Stimulated activated memory B cell treated with anti-CD40 and anti-IgM and Interleukin-4, amounts not matched to agents 10 μg/mL and 1 μg/mL and 100 μg/mL, for 72 hours (primary cell): ENCODE data around the gene WWC1.

Experiments used
- ATAC-seq: fragments of 150-1000 bp; cut with Tn5 transposase; 2 replicates; pipeline ENCODE4 v1.10.0; 2021
- H3K27ac Mint-ChIP-seq: one replicate; pipeline ENCODE4 v1.8.0; 2022; ENCODE audit warnings: mild to moderate bottlenecking, mixed read lengths
- H3K27me3 Mint-ChIP-seq: one replicate; pipeline ENCODE4 v1.8.0; 2022; ENCODE audit warnings: mixed read lengths
- H3K36me3 Mint-ChIP-seq: one replicate; pipeline ENCODE4 v1.8.0; 2022; ENCODE audit warnings: mixed read lengths
- H3K4me1 Mint-ChIP-seq: one replicate; pipeline ENCODE4 v1.8.0; 2022; ENCODE audit warnings: mixed read lengths
- H3K4me3 Mint-ChIP-seq: one replicate; pipeline ENCODE4 v1.8.0; 2022; ENCODE audit warnings: mild to moderate bottlenecking, moderate library complexity, mixed read lengths
- H3K9me3 Mint-ChIP-seq: one replicate; pipeline ENCODE4 v1.8.0; 2022; ENCODE audit warnings: mixed read lengths

WWC1 gene

GRCh38 chr5:168350315-168350714 lies 58.9 kb downstream of the WWC1 start:
- no peaks in the 10 kb centered on the region for H3K9me3 Mint-ChIP-seq
- H3K27ac Mint-ChIP-seq: no peak overlapping the region
- no peaks in the 10 kb centered on the region for H3K27me3 Mint-ChIP-seq
- no peaks in the 10 kb centered on the region for H3K4me1 Mint-ChIP-seq
- H3K4me3 Mint-ChIP-seq: no peak overlapping the region
- no peaks in the 10 kb centered on the region for H3K36me3 Mint-ChIP-seq
- ATAC-seq: no peak

GRCh38 chr5:168353216-168353957 lies 61.9 kb downstream of the WWC1 start:
- H3K27me3 Mint-ChIP-seq: no peaks in the 10 kb centered on the region
- no peaks in the 10 kb centered on the region for H3K36me3 Mint-ChIP-seq
- H3K4me3 Mint-ChIP-seq: no peak overlapping the region
- H3K4me1 Mint-ChIP-seq: no peaks in the 10 kb centered on the region
- no peak overlapping the region for H3K27ac Mint-ChIP-seq
- peaks cover 3% of the 10 kb centered on the region for H3K9me3 Mint-ChIP-seq
- ATAC-seq: no peak

- Mint-ChIP-seq H3K4me3 (no peak overlapping the region), H3K27me3 (no peaks in the 10 kb centered on the region), H3K36me3 (no peaks in the 10 kb centered on the region), H3K9me3 (peaks cover 3% of the 10 kb centered on the region), H3K4me1 (no peaks in the 10 kb centered on the region), H3K27ac (no peak overlapping the region)
- no peak for ATAC-seq
Observed at GRCh38 chr5:168354397-168354796, 63.0 kb downstream of the WWC1 start.

- no peak for ATAC-seq
- H3K4me1 Mint-ChIP-seq: no peaks in the 10 kb centered on the region
- peaks cover 3% of the 10 kb centered on the region for H3K9me3 Mint-ChIP-seq
- H3K4me3 Mint-ChIP-seq: no peak overlapping the region
- no peaks in the 10 kb centered on the region for H3K36me3 Mint-ChIP-seq
- H3K27ac Mint-ChIP-seq: no peak overlapping the region
- no peaks in the 10 kb centered on the region for H3K27me3 Mint-ChIP-seq
Observed at GRCh38 chr5:168356171-168356570, 64.7 kb downstream of the WWC1 start.

- H3K4me1 Mint-ChIP-seq: no peaks in the 10 kb centered on the region
- peaks cover 3% of the 10 kb centered on the region for H3K9me3 Mint-ChIP-seq
- H3K4me3 Mint-ChIP-seq: no peak overlapping the region
- no peaks in the 10 kb centered on the region for H3K27me3 Mint-ChIP-seq
- no peak for ATAC-seq
- H3K27ac Mint-ChIP-seq: no peak overlapping the region
- H3K36me3 Mint-ChIP-seq: no peaks in the 10 kb centered on the region
Observed at GRCh38 chr5:168356592-168356991, 65.1 kb downstream of the WWC1 start.

GRCh38 chr5:168357876-168358275 lies 66.4 kb downstream of the WWC1 start:
- Mint-ChIP-seq H3K27me3 (no peaks in the 10 kb centered on the region), H3K9me3 (peaks cover 3% of the 10 kb centered on the region), H3K4me3 (no peak overlapping the region), H3K36me3 (no peaks in the 10 kb centered on the region), H3K4me1 (no peaks in the 10 kb centered on the region), H3K27ac (no peak overlapping the region)
- ATAC-seq: no peak

GRCh38 chr5:168359820-168360460 lies 68.5 kb downstream of the WWC1 start:
- Mint-ChIP-seq H3K27me3 (no peaks in the 10 kb centered on the region), H3K36me3 (no peaks in the 10 kb centered on the region), H3K4me3 (no peak overlapping the region), H3K9me3 (peaks cover 3% of the 10 kb centered on the region), H3K4me1 (no peaks in the 10 kb centered on the region), H3K27ac (no peak overlapping the region)
- no peak for ATAC-seq

- ATAC-seq: no peak
Observed at GRCh38 chr5:168360521-168361285, 69.3 kb downstream of the WWC1 start.

GRCh38 chr5:168362097-168362885 lies 70.8 kb downstream of the WWC1 start:
- Mint-ChIP-seq H3K4me3 (no peak overlapping the region), H3K27me3 (no peaks in the 10 kb centered on the region), H3K9me3 (no peaks in the 10 kb centered on the region), H3K4me1 (no peaks in the 10 kb centered on the region), H3K36me3 (no peaks in the 10 kb centered on the region), H3K27ac (no peak overlapping the region)
- no peak for ATAC-seq

More at GRCh38 chr5:168360521-168361285, 69.3 kb downstream of the WWC1 start:
- Mint-ChIP-seq H3K9me3 (peaks cover 1% of the 10 kb centered on the region), H3K27ac (no peak overlapping the region), H3K4me1 (no peaks in the 10 kb centered on the region), H3K27me3 (no peaks in the 10 kb centered on the region), H3K4me3 (no peak overlapping the region), H3K36me3 (no peaks in the 10 kb centered on the region)

GRCh38 chr5:168364151-168364661 lies 72.8 kb downstream of the WWC1 start:
- Mint-ChIP-seq H3K9me3 (no peaks in the 10 kb centered on the region), H3K36me3 (no peaks in the 10 kb centered on the region), H3K27ac (no peak overlapping the region), H3K4me3 (no peak overlapping the region), H3K27me3 (no peaks in the 10 kb centered on the region), H3K4me1 (no peaks in the 10 kb centered on the region)
- ATAC-seq: no peak

- H3K4me1 Mint-ChIP-seq: no peaks in the 10 kb centered on the region
- no peaks in the 10 kb centered on the region for H3K9me3 Mint-ChIP-seq
- H3K4me3 Mint-ChIP-seq: no peak overlapping the region
- ATAC-seq: no peak
- no peaks in the 10 kb centered on the region for H3K27me3 Mint-ChIP-seq
- H3K36me3 Mint-ChIP-seq: no peaks in the 10 kb centered on the region
- no peak overlapping the region for H3K27ac Mint-ChIP-seq
Observed at GRCh38 chr5:168364750-168365550, 73.5 kb downstream of the WWC1 start.

GRCh38 chr5:168365581-168366081 lies 74.2 kb downstream of the WWC1 start:
- H3K4me1 Mint-ChIP-seq: no peaks in the 10 kb centered on the region
- no peak overlapping the region for H3K27ac Mint-ChIP-seq
- no peak overlapping the region for H3K4me3 Mint-ChIP-seq
- no peak for ATAC-seq
- H3K9me3 Mint-ChIP-seq: no peaks in the 10 kb centered on the region
- no peaks in the 10 kb centered on the region for H3K36me3 Mint-ChIP-seq
- no peaks in the 10 kb centered on the region for H3K27me3 Mint-ChIP-seq

GRCh38 chr5:168366116-168366515 lies 74.7 kb downstream of the WWC1 start:
- Mint-ChIP-seq H3K4me1 (no peaks in the 10 kb centered on the region), H3K27ac (no peak overlapping the region), H3K9me3 (no peaks in the 10 kb centered on the region), H3K36me3 (no peaks in the 10 kb centered on the region), H3K4me3 (no peak overlapping the region), H3K27me3 (no peaks in the 10 kb centered on the region)
- no peak for ATAC-seq

GRCh38 chr5:168368854-168369253 lies 77.4 kb downstream of the WWC1 start:
- no peak overlapping the region for H3K27ac Mint-ChIP-seq
- no peaks in the 10 kb centered on the region for H3K9me3 Mint-ChIP-seq
- no peaks in the 10 kb centered on the region for H3K4me1 Mint-ChIP-seq
- no peaks in the 10 kb centered on the region for H3K27me3 Mint-ChIP-seq
- no peak overlapping the region for H3K4me3 Mint-ChIP-seq
- H3K36me3 Mint-ChIP-seq: no peaks in the 10 kb centered on the region
- no peak for ATAC-seq
